Measurements from ENCODE around the gene HIBCH. TPM values are rescaled to one million over a fixed set of nuclear protein-coding genes. Genes with fewer than 3 reads are reported as not detected.

HIBCH gene
- total RNA-seq, 3 donors from 2014 or later (not counting 1 experiment from before 2014, with no cell fraction given): 19.3 to 31.4 (median 21.6) TPM

- WGBS (ENCODE audit: insufficient coverage): 86% methylated on average over 3 of the region's 5 CpGs
- DNase-seq (no peak), ATAC-seq (no peak)
- Mint-ChIP-seq H3K4me3 (no peak overlapping the region), H3K36me3 (peaks cover 6% of the 10 kb centered on the region), H3K4me1 (no peaks in the 10 kb centered on the region), H3K9me3 (peaks cover 0 to 6% of the 10 kb centered on the region in 2 donors), H3K27me3 (ENCODE audit: low read depth in 2 of 2) (peaks cover 0 to 6% of the 10 kb centered on the region in 2 donors), H3K27ac (no peak overlapping the region)
- TF ChIP-seq, protein P1, sequence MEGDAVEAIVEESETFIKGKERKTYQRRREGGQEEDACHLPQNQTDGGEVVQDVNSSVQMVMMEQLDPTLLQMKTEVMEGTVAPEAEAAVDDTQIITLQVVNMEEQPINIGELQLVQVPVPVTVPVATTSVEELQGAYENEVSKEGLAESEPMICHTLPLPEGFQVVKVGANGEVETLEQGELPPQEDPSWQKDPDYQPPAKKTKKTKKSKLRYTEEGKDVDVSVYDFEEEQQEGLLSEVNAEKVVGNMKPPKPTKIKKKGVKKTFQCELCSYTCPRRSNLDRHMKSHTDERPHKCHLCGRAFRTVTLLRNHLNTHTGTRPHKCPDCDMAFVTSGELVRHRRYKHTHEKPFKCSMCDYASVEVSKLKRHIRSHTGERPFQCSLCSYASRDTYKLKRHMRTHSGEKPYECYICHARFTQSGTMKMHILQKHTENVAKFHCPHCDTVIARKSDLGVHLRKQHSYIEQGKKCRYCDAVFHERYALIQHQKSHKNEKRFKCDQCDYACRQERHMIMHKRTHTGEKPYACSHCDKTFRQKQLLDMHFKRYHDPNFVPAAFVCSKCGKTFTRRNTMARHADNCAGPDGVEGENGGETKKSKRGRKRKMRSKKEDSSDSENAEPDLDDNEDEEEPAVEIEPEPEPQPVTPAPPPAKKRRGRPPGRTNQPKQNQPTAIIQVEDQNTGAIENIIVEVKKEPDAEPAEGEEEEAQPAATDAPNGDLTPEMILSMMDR (IDR thresholded peaks at IDR 0.05): no peak
- H3K27ac ChIP-seq (ENCODE audit: low read length): no peak overlapping the region
- H3K9me3 ChIP-seq (ENCODE audit: control insufficient read depth, insufficient read depth, low read length): peaks cover 5% of the 10 kb centered on the region
- no peak overlapping the region for H3K4me3 ChIP-seq (ENCODE audit: low read length)
- intact Hi-C loops (cut with micrococcal nuclease): no loop called here
- H3K27me3 ChIP-seq (ENCODE audit: control insufficient read depth, insufficient read depth, low read length): no peaks in the 10 kb centered on the region
- no peaks in the 10 kb centered on the region for H3K4me1 ChIP-seq (ENCODE audit: control insufficient read depth, insufficient read depth, low read length)
- no peaks in the 10 kb centered on the region for H3K36me3 ChIP-seq (ENCODE audit: control insufficient read depth, insufficient read depth, low read length)
These were observed 150.2 kb downstream of the HIBCH start for GRCh38 chr2:190169221-190170072.

GRCh38 chr2:190167702-190168101, 151.9 kb downstream of the HIBCH start:
- Histone ChIP-seq H3K9me3 (ENCODE audit: control insufficient read depth, insufficient read depth, low read length) (peaks cover 5% of the 10 kb centered on the region), H3K27ac (ENCODE audit: low read length) (no peak overlapping the region), H3K27me3 (ENCODE audit: control insufficient read depth, insufficient read depth, low read length) (no peaks in the 10 kb centered on the region), H3K4me3 (ENCODE audit: low read length) (no peak overlapping the region), H3K36me3 (ENCODE audit: control insufficient read depth, insufficient read depth, low read length) (no peaks in the 10 kb centered on the region), H3K4me1 (ENCODE audit: control insufficient read depth, insufficient read depth, low read length) (no peaks in the 10 kb centered on the region)
- Mint-ChIP-seq H3K27me3 (ENCODE audit: low read depth in 2 of 2) (peaks cover 0 to 6% of the 10 kb centered on the region in 2 donors), H3K9me3 (peaks cover 0 to 6% of the 10 kb centered on the region in 2 donors), H3K4me3 (no peak overlapping the region), H3K4me1 (no peaks in the 10 kb centered on the region), H3K27ac (no peak overlapping the region), H3K36me3 (peaks cover 6% of the 10 kb centered on the region)
- 94% methylated on average over 5 of the region's 5 CpGs for WGBS (ENCODE audit: insufficient coverage)
- intact Hi-C loops (cut with micrococcal nuclease): no loop called here
- TF ChIP-seq, protein P1 (IDR thresholded peaks at IDR 0.05): no peak
- DNase-seq: no peak
- ATAC-seq: no peak

DNA sequence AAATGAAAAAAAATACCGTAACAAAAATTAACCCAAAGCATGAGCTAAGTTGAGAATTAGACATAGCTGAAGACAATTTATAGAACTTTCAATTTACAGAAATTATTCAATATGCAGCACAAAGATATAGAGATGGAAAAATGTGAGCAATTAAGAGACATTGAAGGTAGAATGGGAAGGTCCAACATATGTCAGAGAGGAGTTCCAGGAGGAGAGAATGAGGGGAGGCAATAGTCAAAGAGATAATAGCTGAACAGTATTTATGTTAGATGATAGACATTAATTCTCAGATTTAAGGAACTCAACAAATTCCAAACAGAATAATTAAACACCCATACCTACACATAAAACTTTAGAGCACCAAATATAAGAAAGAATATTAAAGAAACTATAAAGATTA, 154.1 kb downstream of the HIBCH start:
- Histone ChIP-seq H3K27me3 (ENCODE audit: control insufficient read depth, insufficient read depth, low read length) (no peaks in the 10 kb centered on the region), H3K9me3 (ENCODE audit: control insufficient read depth, insufficient read depth, low read length) (peaks cover 5% of the 10 kb centered on the region), H3K4me3 (ENCODE audit: low read length) (no peak overlapping the region), H3K36me3 (ENCODE audit: control insufficient read depth, insufficient read depth, low read length) (no peaks in the 10 kb centered on the region), H3K4me1 (ENCODE audit: control insufficient read depth, insufficient read depth, low read length) (no peaks in the 10 kb centered on the region), H3K27ac (ENCODE audit: low read length) (no peak overlapping the region)
- H3K9me3 Mint-ChIP-seq: peaks cover 0 to 6% of the 10 kb centered on the region in 2 donors
- no peaks in the 10 kb centered on the region for H3K4me1 Mint-ChIP-seq
- TF ChIP-seq, protein P1 (IDR thresholded peaks at IDR 0.05): no peak
- H3K36me3 Mint-ChIP-seq: peaks cover 6% of the 10 kb centered on the region
- no peak for DNase-seq
- no peak for ATAC-seq
- peaks cover 0 to 6% of the 10 kb centered on the region in 2 donors for H3K27me3 Mint-ChIP-seq (ENCODE audit: low read depth in 2 of 2)
- H3K4me3 Mint-ChIP-seq: no peak overlapping the region
- intact Hi-C loops (cut with micrococcal nuclease): no loop called here
- no CpG with 5 or more reads among the region's 1 CpG for WGBS (ENCODE audit: insufficient coverage)
- H3K27ac Mint-ChIP-seq: no peak overlapping the region
